CD4-positive, CD25-positive, alpha-beta regulatory T cell (primary cell): Measurements from ENCODE around the gene CANT1. TPM values are rescaled to one million over a fixed set of nuclear protein-coding genes. Genes with fewer than 3 reads are reported as not detected.

ENCODE experiments used
- ATAC-seq, 2 donors: fragments of 150-1000 bp; cut with Tn5 transposase; one replicate each; pipeline ENCODE4 v1.10.0; 2021; ENCODE audit warnings: low read depth in 2 of 2, moderate number of reproducible peaks in 2 of 2, moderate library complexity in 1 of 2
- DNase-seq, 3 donors: peaks; one replicate each; pipeline versions ENCODE4 v3.0.0 to v3.0.0-alpha.2; 2012 to 2022; ENCODE audit warnings: mixed read lengths in 1 of 3
- H3K27ac ChIP-seq: one replicate; pipeline ENCODE4 v1.7.0; 2013; ENCODE audit warnings: mild to moderate bottlenecking, low read length; ENCODE audit not compliant: insufficient read depth, poor library complexity, severe bottlenecking
- H3K27me3 ChIP-seq: one replicate; pipeline ENCODE4 v1.7.0; 2013; ENCODE audit warnings: low read length; ENCODE audit not compliant: control insufficient read depth, insufficient read depth
- H3K36me3 ChIP-seq: one replicate; pipeline ENCODE4 v1.7.0; 2013; ENCODE audit warnings: mild to moderate bottlenecking, low read length, moderate library complexity; ENCODE audit not compliant: control insufficient read depth, insufficient read depth
- H3K4me1 ChIP-seq: 2 replicates; pipeline ENCODE4 v1.7.0; 2013; ENCODE audit warnings: mild to moderate bottlenecking, low read length; ENCODE audit not compliant: insufficient read depth, control insufficient read depth, poor library complexity, severe bottlenecking
- H3K4me3 ChIP-seq: one replicate; pipeline ENCODE4 v1.7.0; 2013; ENCODE audit warnings: low read depth, mild to moderate bottlenecking, low read length, moderate library complexity
- H3K9me3 ChIP-seq, 2 experiments: 1 replicate in 1 of 2; 2 replicates in 1 of 2; pipeline ENCODE4 v1.7.0; 2013; ENCODE audit warnings: low read length in 2 of 2, mild to moderate bottlenecking in 1 of 2, moderate library complexity in 1 of 2; ENCODE audit not compliant: control insufficient read depth in 2 of 2
- H3K27ac Mint-ChIP-seq, 3 donors: one replicate each; pipeline ENCODE4 v1.8.0; 2020 to 2022; ENCODE audit warnings: mild to moderate bottlenecking in 3 of 3, mixed read lengths in 3 of 3, moderate library complexity in 2 of 3
- H3K27me3 Mint-ChIP-seq: one replicate; pipeline ENCODE4 v1.8.0; 2022; ENCODE audit warnings: mild to moderate bottlenecking, mixed read lengths
- H3K36me3 Mint-ChIP-seq: one replicate; pipeline ENCODE4 v1.8.0; 2020; ENCODE audit warnings: mixed read lengths
- H3K4me1 Mint-ChIP-seq, 4 donors: one replicate each; pipeline ENCODE4 v1.8.0; 2020 to 2022; ENCODE audit warnings: mixed read lengths in 4 of 4, mild to moderate bottlenecking in 1 of 4
- H3K4me3 Mint-ChIP-seq, 4 donors: one replicate each; pipeline ENCODE4 v1.8.0; 2020 to 2022; ENCODE audit warnings: mild to moderate bottlenecking in 4 of 4, mixed read lengths in 4 of 4, moderate library complexity in 3 of 4
- H3K9me3 Mint-ChIP-seq, 7 donors: one replicate each; pipeline ENCODE4 v1.8.0; 2020 to 2022; ENCODE audit warnings: mixed read lengths in 7 of 7, mild to moderate bottlenecking in 3 of 7, moderate library complexity in 2 of 7
- polyA plus RNA-seq, 4 donors: library from polyadenylated mRNA; unstranded; fragments of 300-500 nt; fragmentation: Illumina TruSeq; gene quantifications; one replicate each; pipeline ENCODE4 v1.2.3, GENCODE V29; 2021
- total RNA-seq: library from RNA; stranded (reverse); gene quantifications from one replicate; pipeline ENCODE4 v1.2.3, GENCODE V29; 2022

The CANT1 gene
- total and polyA plus RNA-seq, 5 donors from 2014 or later: 8.5 to 49.6 (median 9.9) TPM

DNA sequence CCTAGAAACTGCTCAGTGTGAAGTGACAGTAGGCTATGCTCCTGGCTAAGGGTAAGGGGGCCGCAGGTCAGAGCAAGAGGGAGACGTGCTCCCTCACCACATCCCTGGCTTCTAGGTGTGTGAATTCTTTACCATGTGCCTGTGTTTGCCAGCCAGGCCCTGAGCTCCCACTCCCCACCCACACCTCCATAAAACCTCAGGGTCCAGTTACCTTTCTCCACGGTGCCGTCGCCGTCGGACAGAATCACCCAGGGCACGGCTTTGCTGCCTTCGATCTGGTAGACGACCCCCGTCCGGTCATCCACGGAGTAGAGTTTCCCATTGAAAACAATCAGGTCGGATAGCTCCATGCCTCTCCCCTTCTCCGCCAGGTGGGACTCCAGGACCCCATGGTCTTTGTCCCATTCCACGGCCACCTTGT is 12.8 kb downstream of the CANT1 start:
- no peaks in the 10 kb centered on the region for H3K9me3 Mint-ChIP-seq
- ATAC-seq: no peak
- Histone ChIP-seq H3K36me3 (peaks cover 54% of the 10 kb centered on the region), H3K4me3 (no peak overlapping the region), H3K27ac (no peak overlapping the region), H3K9me3 (no peaks in the 10 kb centered on the region), H3K4me1 (no peaks in the 10 kb centered on the region), H3K27me3 (no peaks in the 10 kb centered on the region)
- peaks cover 0 to 17% (median 7%) of the 10 kb centered on the region in 4 donors for H3K4me1 Mint-ChIP-seq
- H3K27ac Mint-ChIP-seq: peak overlapping the region in 1 of 3 donors; percentile 36
- H3K36me3 Mint-ChIP-seq: peaks cover 33% of the 10 kb centered on the region
- H3K4me3 Mint-ChIP-seq: no peak overlapping the region
- H3K27me3 Mint-ChIP-seq: no peaks in the 10 kb centered on the region
- DNase-seq: no peak

DNA sequence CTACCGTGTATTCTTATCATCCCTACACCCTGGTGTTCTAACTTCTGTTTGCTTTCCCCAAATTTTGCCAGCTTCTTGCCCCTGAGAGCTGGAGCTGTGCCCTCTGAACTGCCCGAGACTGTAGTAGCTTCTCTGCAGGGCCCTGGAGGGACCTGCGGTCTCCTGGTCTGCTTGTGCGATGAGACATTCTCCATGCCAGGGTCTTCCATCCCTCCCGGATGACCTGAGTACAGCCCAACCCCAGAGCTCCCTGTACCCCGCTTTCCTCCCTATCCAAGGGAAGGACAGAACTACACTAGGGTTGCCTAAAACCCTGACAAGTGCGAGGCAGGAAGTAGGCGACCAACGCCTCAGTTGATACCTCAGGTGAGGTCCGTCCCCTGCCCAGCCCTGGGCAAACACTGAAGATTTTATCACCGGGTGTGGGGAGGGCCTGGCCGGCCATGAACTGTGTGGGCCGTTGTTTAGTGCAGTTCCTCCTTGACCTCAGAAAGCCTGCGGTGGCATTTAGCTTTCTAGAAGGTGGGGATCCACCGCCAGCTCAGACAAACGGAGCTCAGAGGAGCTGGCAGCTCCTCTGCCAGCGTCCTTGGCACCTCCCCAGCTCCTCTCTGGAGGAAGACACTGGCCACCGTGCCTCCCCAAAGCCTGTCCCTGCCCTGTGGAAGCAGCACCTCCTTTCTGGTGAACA is 13.7 kb downstream of the CANT1 start:
- Histone ChIP-seq H3K36me3 (peaks cover 58% of the 10 kb centered on the region), H3K27ac (no peak overlapping the region), H3K4me1 (no peaks in the 10 kb centered on the region), H3K27me3 (no peaks in the 10 kb centered on the region), H3K4me3 (no peak overlapping the region), H3K9me3 (no peaks in the 10 kb centered on the region)
- ATAC-seq (no peak), DNase-seq (no peak)
- Mint-ChIP-seq H3K9me3 (no peaks in the 10 kb centered on the region), H3K27me3 (no peaks in the 10 kb centered on the region), H3K4me3 (no peak overlapping the region), H3K36me3 (peaks cover 29% of the 10 kb centered on the region), H3K4me1 (peaks cover 0 to 11% (median 7%) of the 10 kb centered on the region in 4 donors), H3K27ac (no peak overlapping the region)

DNA sequence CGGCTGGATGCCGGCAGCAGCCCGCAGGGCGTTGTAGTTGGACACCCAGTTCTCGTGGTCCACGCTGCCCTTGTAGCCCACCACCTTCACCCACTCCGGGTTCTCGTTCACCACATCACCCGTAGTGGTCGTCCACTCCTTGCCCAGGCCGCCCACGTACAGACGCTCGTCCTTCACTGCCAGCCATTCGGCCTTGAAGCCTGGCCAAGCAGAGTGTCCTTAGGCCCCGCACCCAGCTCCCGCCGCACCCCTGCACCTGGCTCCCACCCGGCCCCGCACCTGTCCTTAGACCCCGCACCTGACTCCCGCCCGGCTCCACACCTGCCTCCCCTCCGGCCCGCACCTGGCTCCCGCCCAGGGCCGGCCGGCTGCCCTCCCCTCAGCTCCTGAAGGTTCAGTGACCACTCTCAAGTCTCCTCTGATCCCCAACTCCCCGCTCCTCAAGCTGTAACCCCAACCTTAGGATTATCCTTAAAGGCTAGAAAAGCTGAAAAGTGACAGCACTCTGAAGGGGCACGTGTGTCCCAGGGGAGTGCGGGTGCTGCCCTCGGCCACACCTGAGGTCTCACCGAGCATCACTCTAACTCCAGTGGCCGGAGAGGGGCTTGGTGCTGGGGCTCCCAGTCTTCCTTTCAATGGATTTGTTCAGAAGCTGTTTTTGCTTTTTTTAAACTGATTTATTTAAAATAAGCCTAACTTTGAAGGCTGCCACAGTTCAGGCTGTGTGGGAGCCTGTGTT is 14.4 kb downstream of the CANT1 start:
- Histone ChIP-seq H3K4me3 (no peak overlapping the region), H3K9me3 (no peaks in the 10 kb centered on the region), H3K4me1 (no peaks in the 10 kb centered on the region), H3K27me3 (no peaks in the 10 kb centered on the region), H3K36me3 (peaks cover 65% of the 10 kb centered on the region), H3K27ac (no peak overlapping the region)
- H3K27ac Mint-ChIP-seq: no peak overlapping the region
- peaks cover 4% of the 10 kb centered on the region for H3K27me3 Mint-ChIP-seq
- H3K4me3 Mint-ChIP-seq: no peak overlapping the region
- ATAC-seq: no peak
- no peaks in the 10 kb centered on the region for H3K9me3 Mint-ChIP-seq
- no peak for DNase-seq
- peaks cover 0 to 10% (median 5%) of the 10 kb centered on the region in 4 donors for H3K4me1 Mint-ChIP-seq
- peaks cover 29% of the 10 kb centered on the region for H3K36me3 Mint-ChIP-seq

DNA sequence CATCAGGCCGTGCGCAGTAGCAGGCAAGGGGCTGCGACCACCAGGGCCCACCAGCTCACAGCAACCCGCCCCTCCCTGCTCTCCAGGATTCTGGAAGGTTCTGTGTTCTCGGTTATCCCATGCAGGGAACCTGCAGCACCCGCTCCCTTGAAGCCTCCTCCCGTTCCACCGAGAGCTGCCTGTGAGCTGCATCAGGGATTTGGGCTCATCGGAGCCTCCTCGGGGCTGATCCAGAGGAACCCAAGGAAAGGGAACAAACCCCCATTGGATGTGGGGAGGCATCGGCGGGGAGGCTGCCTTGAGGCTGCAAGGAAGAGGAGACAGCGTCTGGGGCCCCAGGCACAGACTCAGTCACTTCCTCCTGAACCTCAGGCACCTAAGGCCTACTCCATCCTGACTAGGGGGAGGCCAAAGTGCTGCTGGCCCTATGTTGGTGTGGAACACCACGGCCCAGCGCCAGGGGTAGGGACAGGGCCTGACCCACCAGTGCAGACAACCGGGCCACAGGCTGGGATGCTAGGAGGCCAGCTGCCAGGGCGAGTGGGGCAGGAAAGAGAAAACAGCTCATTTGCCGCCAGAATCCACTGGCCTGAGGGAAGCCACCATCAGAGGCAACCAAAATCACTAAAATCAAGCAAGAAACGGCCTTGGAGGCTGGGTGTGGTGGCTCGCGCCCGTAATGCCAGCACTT is 15.4 kb downstream of the CANT1 start:
- peaks cover 63% of the 10 kb centered on the region for H3K36me3 ChIP-seq

DNA sequence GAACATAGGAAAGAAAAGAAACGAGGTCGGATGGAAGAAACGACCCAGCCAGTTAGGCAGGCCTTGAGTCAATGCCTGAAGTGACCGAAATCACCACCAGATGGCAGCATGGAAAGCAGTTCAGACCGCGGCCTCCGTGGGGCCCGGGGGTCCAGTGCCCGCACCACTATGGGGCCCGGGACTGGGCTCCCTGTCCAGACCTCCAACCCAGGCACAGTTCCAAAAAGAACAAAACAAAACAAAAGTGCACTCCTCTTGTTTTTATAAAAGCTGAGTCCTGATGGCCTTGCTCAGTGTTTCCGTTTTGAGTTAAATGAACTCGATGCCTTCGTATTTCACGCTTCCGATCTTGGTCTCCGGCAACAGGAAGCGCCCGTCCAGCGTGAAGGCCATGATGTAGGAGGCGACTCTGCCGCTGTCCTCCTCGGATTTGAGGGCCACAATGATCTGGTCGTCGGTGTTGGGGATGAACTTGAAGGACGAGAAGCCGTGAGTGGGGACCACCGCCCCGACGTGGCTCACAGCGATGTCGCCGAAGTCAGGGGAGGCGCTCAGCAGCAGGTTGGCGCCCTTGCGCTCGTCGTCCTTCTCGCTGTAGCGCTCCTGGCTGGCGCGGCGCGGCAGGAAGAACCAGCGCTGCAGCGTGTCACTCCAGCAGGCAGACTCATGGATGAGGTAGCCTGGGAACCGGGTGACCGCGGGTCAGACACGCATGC is 16.2 kb downstream of the CANT1 start:
- peak overlapping the region in 1 of 3 donors; percentile 38 for H3K27ac Mint-ChIP-seq
- peaks cover 29% of the 10 kb centered on the region for H3K36me3 Mint-ChIP-seq

More for the DNA sequence above, 15.4 kb downstream of the CANT1 start:
- Histone ChIP-seq H3K27ac (no peak overlapping the region), H3K27me3 (no peaks in the 10 kb centered on the region), H3K4me1 (no peaks in the 10 kb centered on the region), H3K4me3 (no peak overlapping the region), H3K9me3 (no peaks in the 10 kb centered on the region)
- Mint-ChIP-seq H3K4me1 (peaks cover 0 to 10% (median 5%) of the 10 kb centered on the region in 4 donors), H3K9me3 (no peaks in the 10 kb centered on the region), H3K36me3 (peaks cover 29% of the 10 kb centered on the region), H3K4me3 (no peak overlapping the region), H3K27me3 (peaks cover 4% of the 10 kb centered on the region), H3K27ac (no peak overlapping the region)
- DNase-seq (no peak), ATAC-seq (no peak)

DNA sequence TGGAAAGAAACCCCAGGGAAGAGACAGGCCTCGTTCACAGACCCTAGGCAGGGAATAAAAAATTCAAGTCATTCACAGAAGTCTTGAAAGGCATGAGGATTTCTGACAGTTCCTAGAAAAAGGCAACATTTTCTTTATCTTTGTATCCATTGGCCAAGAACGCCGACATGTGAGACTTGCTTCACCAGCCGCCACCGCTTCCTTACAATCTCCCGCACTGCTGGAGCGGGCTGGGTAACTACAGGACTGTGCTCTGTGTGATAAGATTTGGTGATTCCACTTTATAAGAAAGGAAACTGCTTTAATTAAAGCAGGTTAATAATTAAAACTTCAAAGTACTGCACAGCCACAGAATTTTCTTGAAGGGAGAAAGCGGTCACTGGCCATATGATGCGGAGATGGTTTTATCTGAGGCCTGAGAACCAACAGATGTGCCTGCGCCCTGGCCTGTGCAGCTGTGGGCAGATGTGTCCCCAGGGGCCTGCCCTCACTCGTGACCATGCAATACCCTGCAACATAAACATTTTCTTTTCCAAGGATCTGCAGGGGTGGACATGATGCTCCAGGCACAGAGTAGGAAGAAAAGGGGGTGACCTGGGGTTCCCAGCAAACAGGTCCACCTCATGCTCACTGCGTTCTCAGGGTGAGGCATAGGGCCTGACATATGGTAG is 16.9 kb downstream of the CANT1 start:
- Histone ChIP-seq H3K4me1 (no peaks in the 10 kb centered on the region), H3K27ac (no peak overlapping the region), H3K4me3 (no peak overlapping the region), H3K9me3 (no peaks in the 10 kb centered on the region), H3K27me3 (no peaks in the 10 kb centered on the region), H3K36me3 (peaks cover 51% of the 10 kb centered on the region)
- Mint-ChIP-seq H3K9me3 (peaks cover 0 to 2% (median 0%) of the 10 kb centered on the region in 7 donors), H3K27ac (peak overlapping the region in 2 of 3 donors; percentile 23 to 38), H3K4me3 (peak overlapping the region in 1 of 4 donors; percentile 29), H3K36me3 (peaks cover 24% of the 10 kb centered on the region), H3K27me3 (peaks cover 4% of the 10 kb centered on the region), H3K4me1 (peaks cover 0 to 10% (median 6%) of the 10 kb centered on the region in 4 donors)
- DNase-seq (no peak), ATAC-seq (no peak)

More for the DNA sequence above, 16.2 kb downstream of the CANT1 start:
- no peaks in the 10 kb centered on the region for H3K9me3 ChIP-seq
- no peak overlapping the region for H3K27ac ChIP-seq
- Mint-ChIP-seq H3K4me1 (peaks cover 0 to 10% (median 6%) of the 10 kb centered on the region in 4 donors), H3K4me3 (peak overlapping the region in 2 of 4 donors; percentile 21 to 29), H3K27me3 (peaks cover 4% of the 10 kb centered on the region), H3K9me3 (peaks cover 0 to under 1% (median 0%) of the 10 kb centered on the region in 7 donors)
- H3K4me1 ChIP-seq: no peaks in the 10 kb centered on the region
- H3K4me3 ChIP-seq: no peak overlapping the region
- DNase-seq (peak; percentile 15 to 52 (median 34)), ATAC-seq (peak; percentile 56 to 61)
- H3K36me3 ChIP-seq: peaks cover 58% of the 10 kb centered on the region
- H3K27me3 ChIP-seq: no peaks in the 10 kb centered on the region
